ENCODE results near the gene ROBO2.

ROBO2 gene

GRCh38 chr3:77102951-77103769 is 63.3 kb downstream of the ROBO2 start:
- no peak for DNase-seq (ENCODE audit: low read depth)

GRCh38 chr3:77122652-77123051 is 82.8 kb downstream of the ROBO2 start:
- DNase-seq (ENCODE audit: low read depth), result no peak

- no peak for DNase-seq (ENCODE audit: low read depth)
These were observed 86.1 kb downstream of the ROBO2 start for GRCh38 chr3:77125966-77126365.

GRCh38 chr3:77134769-77135168 is 94.9 kb downstream of the ROBO2 start:
- no peak for DNase-seq (ENCODE audit: low read depth)

DNA sequence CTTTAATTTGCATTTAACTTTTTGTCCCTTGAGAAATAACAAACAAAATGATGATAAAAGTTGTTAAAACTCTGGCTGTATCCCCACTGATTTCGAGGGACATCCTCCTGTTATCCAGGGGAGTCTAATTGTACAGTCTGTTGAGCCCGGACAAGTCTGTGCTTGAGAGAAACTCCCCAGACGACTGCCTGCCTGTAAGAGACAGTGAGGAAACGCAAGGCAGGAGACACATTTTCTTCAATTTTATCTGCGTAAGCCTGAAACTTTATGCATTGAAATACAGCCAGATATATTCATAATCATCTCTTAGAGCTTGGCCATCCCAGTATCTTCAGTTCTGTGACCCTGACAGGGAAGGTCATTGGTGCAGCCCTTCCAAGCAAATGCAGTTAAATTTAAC is 97.7 kb downstream of the ROBO2 start:
- DNase-seq (ENCODE audit: low read depth), result no peak

GRCh38 chr3:77139624-77140023 is 99.7 kb downstream of the ROBO2 start:
- DNase-seq (ENCODE audit: low read depth), result no peak

GRCh38 chr3:77141423-77141822 is 101.5 kb downstream of the ROBO2 start:
- no peak for DNase-seq (ENCODE audit: low read depth)

- no peak for DNase-seq (ENCODE audit: low read depth)
These were observed 102.7 kb downstream of the ROBO2 start for GRCh38 chr3:77142578-77142977.

- no peak for DNase-seq (ENCODE audit: low read depth)
These were observed 106.1 kb downstream of the ROBO2 start for GRCh38 chr3:77146004-77146403.

GRCh38 chr3:77147836-77148578 is 108.1 kb downstream of the ROBO2 start:
- no peak for DNase-seq (ENCODE audit: low read depth)

DNA sequence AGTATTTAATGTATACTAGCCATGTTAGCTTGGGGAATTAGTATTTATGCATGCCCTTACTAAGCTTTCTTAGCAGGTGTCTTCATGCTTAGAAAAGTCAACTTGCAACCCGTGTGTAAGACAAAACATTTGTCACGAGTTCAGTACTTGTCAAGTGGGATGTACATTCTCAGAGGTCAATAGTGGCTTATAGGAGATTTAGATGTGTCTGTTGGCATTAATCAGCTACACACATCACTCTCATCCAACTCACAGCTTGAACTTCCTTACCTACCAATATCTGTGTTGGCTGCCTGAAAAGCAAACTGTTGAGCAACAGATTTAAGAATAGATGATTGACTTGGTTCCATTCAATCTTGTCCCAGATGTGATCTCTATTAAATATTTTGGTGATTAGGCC is 109.5 kb downstream of the ROBO2 start:
- no peak for DNase-seq (ENCODE audit: low read depth)

DNA sequence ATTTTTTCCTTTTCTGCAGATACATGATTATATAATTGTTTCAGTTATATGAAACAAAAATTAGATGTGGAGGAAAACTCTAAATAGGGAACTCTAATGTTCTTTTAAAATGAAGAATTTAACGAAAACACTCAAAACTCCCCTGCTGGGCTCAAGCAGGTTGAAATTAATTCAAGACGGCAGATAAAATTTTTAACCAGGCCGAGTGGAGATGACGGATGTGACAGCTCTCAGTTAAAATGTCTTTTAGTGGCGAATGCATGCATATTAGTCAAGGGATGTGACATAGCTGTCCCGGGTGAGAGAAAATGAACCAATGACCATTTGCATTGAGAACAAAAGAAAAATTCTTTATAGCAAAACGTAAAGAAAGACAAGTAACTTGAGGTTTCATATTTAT is 110.1 kb downstream of the ROBO2 start:
- no peak for DNase-seq (ENCODE audit: low read depth)

- DNase-seq (ENCODE audit: low read depth), result no peak
These were observed 110.9 kb downstream of the ROBO2 start for GRCh38 chr3:77150759-77151158.

DNA sequence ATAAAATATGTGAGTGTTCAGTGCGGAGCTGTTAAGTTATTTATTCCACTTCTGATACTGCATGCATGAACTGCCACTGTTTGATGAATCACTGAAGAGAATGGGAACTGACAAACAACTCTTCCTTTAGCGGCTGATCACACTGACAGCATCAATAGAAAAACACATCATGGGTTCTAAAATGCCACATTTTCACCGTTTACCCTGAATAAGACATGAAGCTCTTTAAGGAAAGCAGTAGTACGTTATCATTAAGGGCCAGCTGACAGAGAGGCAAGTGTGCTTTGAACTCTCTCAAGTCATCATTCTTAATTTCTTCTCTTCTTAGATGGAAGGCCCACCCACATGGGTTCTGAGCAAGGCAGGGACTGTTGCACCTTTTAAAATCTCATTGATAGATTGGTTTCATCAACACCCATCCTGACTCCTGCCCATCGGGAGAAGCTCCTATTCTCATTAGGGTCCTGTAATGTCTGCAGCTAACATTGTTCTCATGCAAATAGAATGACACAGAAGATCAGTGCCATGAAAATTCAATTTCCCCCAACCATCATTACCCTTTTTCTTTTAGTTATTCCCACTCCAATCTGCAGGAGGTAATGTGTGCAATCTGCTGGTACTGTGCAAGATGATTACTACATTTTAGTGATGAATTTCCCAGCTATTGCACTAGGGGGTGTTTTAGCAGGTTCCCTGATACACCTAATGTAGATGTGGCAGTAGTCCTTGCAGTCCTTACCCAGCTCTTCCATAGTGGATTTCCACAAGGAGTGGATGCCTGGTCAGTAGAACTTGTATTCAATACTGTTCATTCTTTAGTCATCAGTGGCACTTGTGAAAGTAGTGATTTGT is 119.1 kb downstream of the ROBO2 start:
- DNase-seq (ENCODE audit: low read depth), result no peak

DNA sequence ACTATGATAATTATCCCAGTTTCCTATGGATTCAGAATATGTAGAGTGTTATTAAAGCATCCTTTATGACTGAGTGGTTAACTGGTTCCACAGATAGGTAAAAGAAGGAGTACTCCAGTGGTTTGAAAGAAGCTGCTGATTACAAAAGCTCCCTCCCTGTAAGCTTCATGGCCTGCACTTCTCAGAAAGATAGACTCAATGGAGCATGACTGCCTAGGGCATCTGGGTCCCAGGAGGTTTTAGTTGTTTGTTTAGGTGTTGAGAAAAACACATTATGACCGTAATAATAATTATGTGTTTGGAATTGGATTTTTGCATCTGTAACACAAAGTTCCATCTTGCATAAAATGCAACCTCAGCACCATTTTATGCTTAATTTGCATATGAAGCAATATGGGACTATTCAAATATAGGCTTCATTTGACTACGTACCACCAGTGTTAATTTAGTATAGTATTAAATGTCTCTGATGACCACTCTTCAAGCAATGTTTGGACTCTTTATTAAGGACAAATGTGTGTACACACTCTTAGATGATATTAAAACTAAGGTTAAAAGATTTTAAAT is 121.1 kb downstream of the ROBO2 start:
- DNase-seq (ENCODE audit: low read depth), result no peak

GRCh38 chr3:77169823-77170222 is 129.9 kb downstream of the ROBO2 start:
- no peak for DNase-seq (ENCODE audit: low read depth)

DNA sequence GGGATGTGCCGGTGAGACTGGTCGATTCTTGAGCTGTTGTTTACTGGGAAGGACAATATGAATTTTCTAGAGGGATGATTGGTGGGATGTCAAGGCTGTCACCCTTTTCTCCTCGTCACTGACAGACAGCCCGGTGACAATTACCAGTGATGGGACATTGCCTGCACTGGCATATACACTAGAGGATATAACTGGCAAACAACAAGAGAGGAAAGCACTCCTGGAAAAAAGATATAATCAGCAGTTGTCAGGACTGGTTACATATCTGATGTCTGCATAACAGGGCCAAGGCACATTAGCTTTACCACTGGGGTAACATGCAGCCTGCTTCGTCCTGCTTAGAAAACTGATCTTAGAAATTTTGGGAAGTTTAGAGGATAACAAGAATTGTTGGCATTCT is 131.1 kb downstream of the ROBO2 start:
- DNase-seq (ENCODE audit: low read depth), result no peak

DNA sequence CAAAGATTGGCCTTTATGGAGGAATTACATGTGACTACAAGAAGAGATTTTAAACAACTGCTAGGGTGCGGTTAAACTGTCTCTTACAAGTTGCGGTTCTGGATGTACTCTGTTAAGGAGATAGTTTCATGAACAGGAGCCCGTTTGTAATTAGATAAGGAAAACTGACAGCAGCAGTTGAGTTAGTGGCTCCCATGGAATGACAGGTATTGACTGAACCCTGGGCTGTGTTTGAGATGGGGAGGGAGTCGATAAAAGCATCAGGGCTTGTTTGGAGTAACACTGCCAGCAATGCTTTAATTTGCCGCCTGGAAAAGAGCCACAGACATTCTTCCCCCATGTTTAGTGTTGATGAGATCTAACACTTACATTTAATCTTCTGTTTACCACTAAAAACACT is 139.9 kb downstream of the ROBO2 start:
- no peak for DNase-seq (ENCODE audit: low read depth)

DNA sequence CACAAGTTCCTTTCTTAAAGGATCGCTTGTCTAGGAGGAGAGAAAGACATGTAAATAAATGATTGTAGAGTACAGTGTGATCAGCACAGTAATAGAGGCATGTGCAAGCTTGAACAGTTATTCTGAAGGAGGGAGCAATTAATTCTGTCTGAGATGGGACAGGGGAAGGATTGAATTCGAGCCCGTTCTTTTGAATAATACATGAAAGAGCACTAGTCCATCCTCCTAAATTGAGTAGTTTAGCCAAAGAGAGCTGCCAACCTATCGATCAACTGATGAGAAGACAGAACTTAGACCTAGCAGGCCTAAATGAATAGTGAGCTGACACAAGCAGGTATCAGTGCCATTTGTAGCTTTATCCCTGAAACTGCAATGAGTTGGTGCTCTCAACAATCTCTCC is 142.4 kb downstream of the ROBO2 start:
- no peak for DNase-seq (ENCODE audit: low read depth)

DNA sequence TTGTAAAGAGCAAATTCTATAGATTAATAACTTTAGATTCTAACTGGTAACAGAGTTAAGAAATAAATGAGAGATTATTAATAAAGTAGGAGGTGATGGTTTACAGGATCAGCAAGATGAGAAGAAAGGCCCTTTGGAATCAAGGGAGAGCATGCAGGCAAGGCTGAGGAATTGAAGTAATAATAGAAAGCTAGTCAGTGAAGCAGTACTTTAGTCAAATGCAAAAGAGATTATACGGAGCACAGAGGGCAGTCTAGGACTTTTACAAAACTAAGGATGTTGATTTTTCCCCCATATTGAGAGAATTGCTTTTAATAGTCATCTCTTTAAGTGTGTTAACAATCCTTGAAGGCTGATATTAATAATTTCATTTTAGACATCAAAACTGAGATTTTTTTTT is 146.4 kb downstream of the ROBO2 start:
- no peak for DNase-seq (ENCODE audit: low read depth)

- DNase-seq (ENCODE audit: low read depth), result no peak
These were observed 146.8 kb downstream of the ROBO2 start for GRCh38 chr3:77186728-77187127.

GRCh38 chr3:77188210-77188609 is 148.3 kb downstream of the ROBO2 start:
- DNase-seq (ENCODE audit: low read depth), result no peak

Measured in activated gamma-delta T cell treated with anti-CD3 and anti-CD28 coated beads, Interleukin-2, amount 50 U/mL, for 16 hours (primary cell).